KBM-7 (cell line): Measurements from ENCODE around the gene HMCN1.
"Not testable (repeated sequence)": the region's sequence is repeated elsewhere in the genome, so short reads cannot be mapped to it uniquely, and the experiment has no call there.

ENCODE experiments used
- DNase-seq: peaks from one replicate; pipeline ENCODE4 v3.0.0-alpha.2; 2015
- in situ Hi-C: fragments of 300-500 bp; cut with MboI; formaldehyde crosslinking; loops from 2 replicates; pipeline ENCODE4 v1.14.3; 2020; ENCODE audit warnings: low sequenced_read_pairs, low pct_unique_long_range_greater_than_20kb, mixed read lengths

Gene HMCN1

GRCh38 chr1:185874246-185874645 is 140.1 kb downstream of the HMCN1 start:
- in situ Hi-C loops: no loop called here
- DNase-seq: no peak

- no peak for DNase-seq
- in situ Hi-C loops: no loop called here
Measured at GRCh38 chr1:185880330-185880729, 146.1 kb downstream of the HMCN1 start.

- in situ Hi-C loops: no loop called here
- DNase-seq: no peak
Measured at GRCh38 chr1:185880779-185881333, 146.7 kb downstream of the HMCN1 start.

- no peak for DNase-seq
- in situ Hi-C loops: no loop called here
Measured at GRCh38 chr1:185886046-185886445, 151.9 kb downstream of the HMCN1 start.

- no peak for DNase-seq
- in situ Hi-C loops: no loop called here
Measured at GRCh38 chr1:185886671-185887070, 152.5 kb downstream of the HMCN1 start.

- in situ Hi-C loops, DNase-seq: not testable (repeated sequence)
Measured at GRCh38 chr1:185892831-185893403, 158.7 kb downstream of the HMCN1 start.

- in situ Hi-C loops: no loop called here
- DNase-seq: no peak
Measured at GRCh38 chr1:185894791-185895190, 160.6 kb downstream of the HMCN1 start.

- in situ Hi-C loops: no loop called here
- no peak for DNase-seq
Measured at GRCh38 chr1:185895208-185895900, 161.2 kb downstream of the HMCN1 start.

- in situ Hi-C loops: no loop called here
- DNase-seq: no peak
Measured at GRCh38 chr1:185896863-185897262, 162.7 kb downstream of the HMCN1 start.

GRCh38 chr1:185906186-185906585 is 172.0 kb downstream of the HMCN1 start:
- no peak for DNase-seq
- in situ Hi-C loops: no loop called here

GRCh38 chr1:185907246-185907645 is 173.1 kb downstream of the HMCN1 start:
- DNase-seq: no peak
- in situ Hi-C loops: no loop called here

- DNase-seq: no peak
- in situ Hi-C loops: no loop called here
Measured at GRCh38 chr1:185911978-185912377, 177.8 kb downstream of the HMCN1 start.

- in situ Hi-C loops: no loop called here
- DNase-seq: no peak
Measured at GRCh38 chr1:185912504-185912903, 178.3 kb downstream of the HMCN1 start.

- in situ Hi-C loops: no loop called here
Measured at GRCh38 chr1:185914089-185914488, 179.9 kb downstream of the HMCN1 start.

GRCh38 chr1:185916861-185917260 is 182.7 kb downstream of the HMCN1 start:
- in situ Hi-C loops: no loop called here
- DNase-seq: no peak

More at GRCh38 chr1:185914089-185914488, 179.9 kb downstream of the HMCN1 start:
- no peak for DNase-seq

GRCh38 chr1:185917646-185918045 is 183.5 kb downstream of the HMCN1 start:
- in situ Hi-C loops: no loop called here
- DNase-seq: peak; percentile 14

- in situ Hi-C loops: no loop called here
- no peak for DNase-seq
Measured at GRCh38 chr1:185920602-185921001, 186.4 kb downstream of the HMCN1 start.

- in situ Hi-C loops: no loop called here
- no peak for DNase-seq
Measured at GRCh38 chr1:185921636-185922035, 187.4 kb downstream of the HMCN1 start.

GRCh38 chr1:185926588-185926987 is 192.4 kb downstream of the HMCN1 start:
- DNase-seq: no peak
- in situ Hi-C loops: no loop called here

- no peak for DNase-seq
- in situ Hi-C loops: no loop called here
Measured at GRCh38 chr1:185929776-185930175, 195.6 kb downstream of the HMCN1 start.

- in situ Hi-C loops: no loop called here
- no peak for DNase-seq
Measured at GRCh38 chr1:185931438-185931837, 197.2 kb downstream of the HMCN1 start.
